Skin of body (tissue), 2 donors: ENCODE results near the gene RUNX2. TPM values are rescaled to one million over a fixed set of nuclear protein-coding genes. Genes with fewer than 3 reads are reported as not detected.
A peak's percentile ranks its signal among the peaks of the same experiment; 100 is the strongest.

Source experiments
- DNase-seq: peaks from one replicate; lab custom pipeline; 2025; lab: John Stamatoyannopoulos, UW
- total RNA-seq: library from RNA; depleted of rRNA; stranded (reverse); fragments of >200 nt; gene quantifications from one replicate; pipeline ENCODE4 v1.2.3, GENCODE V29; 2014

The RUNX2 gene
- total RNA-seq, 1 donor from 2014 or later: 2.9 TPM

- DNase-seq: no peak
These were observed 256.0 kb downstream of the RUNX2 start for GRCh38 chr6:45584127-45584526.

GRCh38 chr6:45586216-45587171 lies 258.4 kb downstream of the RUNX2 start:
- no peak for DNase-seq

- DNase-seq: no peak
These were observed 259.3 kb downstream of the RUNX2 start for GRCh38 chr6:45587229-45588060.

- DNase-seq: no peak
These were observed 261.2 kb downstream of the RUNX2 start for GRCh38 chr6:45589367-45589766.

GRCh38 chr6:45590226-45590625 lies 262.1 kb downstream of the RUNX2 start:
- DNase-seq: no peak

GRCh38 chr6:45590696-45591184 lies 262.6 kb downstream of the RUNX2 start:
- no peak for DNase-seq

- DNase-seq: no peak
These were observed 263.2 kb downstream of the RUNX2 start for GRCh38 chr6:45591306-45591705.

GRCh38 chr6:45591890-45592289 lies 263.8 kb downstream of the RUNX2 start:
- DNase-seq: no peak

GRCh38 chr6:45592991-45593390 lies 264.9 kb downstream of the RUNX2 start:
- no peak for DNase-seq

GRCh38 chr6:45595010-45595851 lies 267.1 kb downstream of the RUNX2 start:
- no peak for DNase-seq

GRCh38 chr6:45597424-45597823 lies 269.3 kb downstream of the RUNX2 start:
- no peak for DNase-seq

- no peak for DNase-seq
These were observed 270.9 kb downstream of the RUNX2 start for GRCh38 chr6:45599053-45599452.

- no peak for DNase-seq
These were observed 277.8 kb downstream of the RUNX2 start for GRCh38 chr6:45605971-45606370.

GRCh38 chr6:45606831-45607400 lies 278.8 kb downstream of the RUNX2 start:
- no peak for DNase-seq

GRCh38 chr6:45607798-45608197 lies 279.7 kb downstream of the RUNX2 start:
- no peak for DNase-seq

- DNase-seq: no peak
These were observed 280.3 kb downstream of the RUNX2 start for GRCh38 chr6:45608252-45608913.

- DNase-seq: peak; percentile 68
These were observed 281.1 kb downstream of the RUNX2 start for GRCh38 chr6:45609141-45609638.

- no peak for DNase-seq
These were observed 282.2 kb downstream of the RUNX2 start for GRCh38 chr6:45610374-45610773.

- DNase-seq: no peak
These were observed 282.7 kb downstream of the RUNX2 start for GRCh38 chr6:45610832-45611231.

GRCh38 chr6:45611491-45611890 lies 283.4 kb downstream of the RUNX2 start:
- DNase-seq: no peak
